SK-N-SH (cell line): ENCODE results near the gene VASP. TPM values are rescaled to one million over a fixed set of nuclear protein-coding genes. Genes with fewer than 3 reads are reported as not detected.

ENCODE experiments used
- CTCF ChIA-PET: fragments of 300-600, 350-600 bp; formaldehyde crosslinking; extraction: SDS; loops from one replicate; lab custom pipeline; 2021; lab: Yijun Ruan, JAX
- POLR2A ChIA-PET: fragments of 350-600 bp; sonication (Branson Sonifier 250); formaldehyde crosslinking; extraction: SDS; loops from one replicate; lab custom pipeline; 2020; ENCODE audit warnings: antibody characterized with exemption, inconsistent platforms; lab: Yijun Ruan, JAX
- DNase-seq: peaks from one replicate; pipeline ENCODE4 v3.0.0; 2012
- H2AFZ ChIP-seq: fragments of 200-600 bp; sonication (generic); 2 replicates; pipeline ENCODE4 v1.8.1; 2016; ENCODE audit warnings: antibody characterized with exemption, mild to moderate bottlenecking, low read depth
- H3F3A ChIP-seq: fragments of 200-600 bp; sonication (generic); replicated peaks from 2 replicates; pipeline ENCODE3; 2016; ENCODE audit warnings: antibody characterized with exemption, mild to moderate bottlenecking; ENCODE audit not compliant: insufficient read depth
- H3K27ac ChIP-seq, 2 experiments: fragments of 200-500 bp in 1 of 2; fragments of 200-600 bp in 1 of 2; sonication (Bioruptor generic) in 1 of 2; sonication (generic), shearing (Covaris generic) in 1 of 2; 2 replicates each; pipeline versions ENCODE4 v1.5.1 to v1.6.1; 2014 to 2016; ENCODE audit warnings: low read depth in 2 of 2, inconsistent platforms in 1 of 2, low read length in 1 of 2, mild to moderate bottlenecking in 1 of 2, mixed read lengths in 1 of 2
- H3K27me3 ChIP-seq: fragments of 200-600 bp; sonication (generic), shearing (Covaris generic); 2 replicates; pipeline ENCODE4 v1.6.1; 2016; ENCODE audit warnings: mixed run types; ENCODE audit not compliant: insufficient read depth
- H3K36me3 ChIP-seq, 2 experiments: fragments of 200-500 bp in 1 of 2; fragments of 200-600 bp in 1 of 2; sonication (Bioruptor generic) in 1 of 2; sonication (generic) in 1 of 2; replicated peaks in 1 of 2; 2 replicates each; pipeline versions ENCODE3 to v1.5.1; 2014 to 2016; ENCODE audit warnings: low read length in 1 of 2, mild to moderate bottlenecking in 1 of 2; ENCODE audit not compliant: insufficient read depth in 2 of 2, control insufficient read depth in 1 of 2
- H3K4me1 ChIP-seq, 2 experiments: fragments of 200-500 bp in 1 of 2; fragments of 200-600 bp in 1 of 2; sonication (Bioruptor generic) in 1 of 2; sonication (generic), shearing (Covaris generic) in 1 of 2; 2 replicates each; pipeline versions ENCODE4 v1.5.1 to v1.6.1; 2014 to 2016; ENCODE audit warnings: low read depth in 1 of 2, low read length in 1 of 2, mixed run types in 1 of 2; ENCODE audit not compliant: insufficient read depth in 2 of 2, control insufficient read depth in 1 of 2
- H3K4me2 ChIP-seq: fragments of 200-600 bp; sonication (generic), shearing (Covaris generic); 2 replicates; pipeline ENCODE4 v1.6.1; 2017; ENCODE audit warnings: mixed run types
- H3K4me3 ChIP-seq, 2 experiments: fragments of 200-500 bp in 1 of 2; fragments of 200-600 bp in 1 of 2; sonication (Bioruptor generic) in 1 of 2; sonication (generic), shearing (Covaris generic) in 1 of 2; 2 replicates each; pipeline versions ENCODE4 v1.5.1 to v1.8.1; 2014 to 2016; ENCODE audit warnings: low read depth in 2 of 2, inconsistent platforms in 1 of 2, low read length in 1 of 2, mild to moderate bottlenecking in 1 of 2, mixed read lengths in 1 of 2, moderate library complexity in 1 of 2
- H3K79me2 ChIP-seq: fragments of 200-600 bp; sonication (generic); 2 replicates; pipeline ENCODE4 v1.8.1; 2017; ENCODE audit warnings: mild to moderate bottlenecking; ENCODE audit not compliant: insufficient read depth
- H3K9ac ChIP-seq: fragments of 200-600 bp; sonication (generic); 2 replicates; pipeline ENCODE4 v1.6.1; 2017; ENCODE audit warnings: mixed run types
- H3K9me2 ChIP-seq: fragments of 200-600 bp; sonication (generic); 2 replicates; pipeline ENCODE4 v1.6.1; 2017; ENCODE audit warnings: mixed run types
- H3K9me3 ChIP-seq: fragments of 200-600 bp; sonication (generic); 2 replicates; pipeline ENCODE4 v1.6.1; 2017; ENCODE audit warnings: mixed run types, mild to moderate bottlenecking, moderate library complexity
- H4K20me1 ChIP-seq: fragments of 200-600 bp; sonication (generic); 2 replicates; pipeline ENCODE4 v1.6.1; 2017; ENCODE audit warnings: mild to moderate bottlenecking, mixed run types; ENCODE audit not compliant: insufficient read depth
- EP300 ChIP-seq, 2 experiments: IDR thresholded peaks; 2 replicates each; pipeline versions ENCODE4 v1.4.0 to v1.6.1; 2012; ENCODE audit warnings: borderline replicate concordance in 1 of 2, low read depth in 1 of 2, low read length in 1 of 2
- FOXJ3 ChIP-seq: sonication (generic); formaldehyde crosslinking; IDR thresholded peaks from 2 replicates; pipeline ENCODE4 v1.5.1; 2020; ENCODE audit warnings: mild to moderate bottlenecking, missing genetic modification reagents
- FOXM1 ChIP-seq: IDR thresholded peaks from 2 replicates; pipeline ENCODE4 v1.4.0; 2012; ENCODE audit warnings: low read depth, mild to moderate bottlenecking
- GATA2 ChIP-seq: sonication (generic); formaldehyde crosslinking; IDR thresholded peaks from 2 replicates; pipeline ENCODE4 v1.5.0; 2020; ENCODE audit warnings: mild to moderate bottlenecking, missing genetic modification reagents
- JUND ChIP-seq: IDR thresholded peaks from 2 replicates; pipeline ENCODE4 v1.4.0; 2012
- MEF2A ChIP-seq: IDR thresholded peaks from 2 replicates; pipeline ENCODE4 v1.4.0; 2012; ENCODE audit warnings: low read depth, borderline replicate concordance
- NRF1 ChIP-seq: IDR thresholded peaks from 2 replicates; pipeline ENCODE4 v1.6.1; 2012; ENCODE audit warnings: low read depth, mild to moderate bottlenecking, low read length
- RAD21 ChIP-seq: IDR thresholded peaks from 2 replicates; pipeline ENCODE4 v1.6.1; 2012; ENCODE audit warnings: mild to moderate bottlenecking, low read length
- RCOR1 ChIP-seq: fragments of 150-350 bp; IDR thresholded peaks from 2 replicates; pipeline ENCODE4 v1.6.1; 2017; ENCODE audit warnings: antibody characterized with exemption, low read length
- RXRA ChIP-seq: IDR thresholded peaks from 2 replicates; pipeline ENCODE4 v1.4.0; 2012; ENCODE audit warnings: low read depth, mild to moderate bottlenecking, borderline replicate concordance
- SIN3A ChIP-seq: IDR thresholded peaks from 2 replicates; pipeline ENCODE4 v1.6.1; 2012; ENCODE audit warnings: low read depth, mild to moderate bottlenecking, low read length, moderate library complexity, borderline replicate concordance
- TEAD4 ChIP-seq: IDR thresholded peaks from 2 replicates; pipeline ENCODE4 v1.4.0; 2012; ENCODE audit warnings: mild to moderate bottlenecking, borderline replicate concordance; ENCODE audit not compliant: insufficient read depth
- WGBS: methylation state at CpG from one replicate; pipeline ENCODE4 v1.1.6; 2017; ENCODE audit warnings: low lambda C conversion rate; 5-methylcytosine and 5-hydroxymethylcytosine counted together
- polyA plus RNA-seq, 3 experiments: library from polyadenylated mRNA; depleted of rRNA; stranded (reverse); fragments of >200 nt; gene quantifications; 2 replicates each; pipeline ENCODE4 v1.2.3, GENCODE V29; 2012
- TF ChIP-seq, protein P1 (sequence below): IDR thresholded peaks from 2 replicates; pipeline ENCODE4 v1.6.1; 2012; ENCODE audit warnings: mild to moderate bottlenecking, low read depth, low read length, moderate library complexity
- TF ChIP-seq, protein P2 (sequence below): IDR thresholded peaks from 2 replicates; pipeline ENCODE4 v1.4.0; 2012; ENCODE audit warnings: low read depth, borderline replicate concordance

Gene VASP
- polyA plus RNA-seq, 1 of the 3 experiments (the other 2 are of a cell fraction) = 37.8 TPM

DNA sequence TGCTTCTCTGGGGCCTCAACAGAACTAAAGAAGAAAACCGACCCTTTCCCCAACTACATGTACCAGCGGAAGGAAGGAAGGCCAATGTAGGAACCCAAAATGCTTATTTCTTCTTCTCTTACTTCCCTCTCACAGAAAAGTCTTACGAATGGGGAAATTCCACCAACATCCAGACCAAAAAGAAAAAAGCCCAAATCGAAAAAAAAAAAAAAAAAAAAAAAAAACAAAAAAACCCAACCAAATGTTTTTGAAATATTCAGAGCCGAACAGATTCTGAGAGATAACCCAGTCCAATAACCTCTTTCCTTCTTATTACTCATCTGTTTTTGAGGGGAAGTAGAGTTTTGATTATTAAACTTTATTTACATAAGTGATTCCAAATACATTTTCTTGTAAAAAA is 5.2 kb upstream of the VASP start:
- POLR2A ChIA-PET = no interaction called here
- Histone ChIP-seq H3K4me1 (peaks cover 6 to 12% of the 10 kb centered on the region in 2 experiments; a peak in 2 of 4 replicates), H3K9me3 (no peaks in the 10 kb centered on the region), H3K79me2 (peaks cover 1% of the 10 kb centered on the region; the same call in 1 of the 2 replicates), H3K36me3 (no peaks in the 10 kb centered on the region), H3K4me2 (no peak overlapping the region), H3K27me3 (no peaks in the 10 kb centered on the region), H2AFZ (no peak overlapping the region), H3K27ac (no peak overlapping the region), H3K9me2 (no peaks in the 10 kb centered on the region), H3F3A (peaks cover 20% of the 10 kb centered on the region), H4K20me1 (no peaks in the 10 kb centered on the region), H3K9ac (no peak overlapping the region), H3K4me3 (no peak overlapping the region)
- 76% methylated on average over 5 of the region's 5 CpGs for WGBS
- no peak for DNase-seq
- no peak for TF ChIP-seq JUND
- TF ChIP-seq RXRA = no peak
- TF ChIP-seq EP300 (IDR thresholded peaks at IDR 0.05; ENCODE audit: borderline replicate concordance in 1 of 2, low read depth in 1 of 2, low read length in 1 of 2) = no peak
- TF ChIP-seq RCOR1 = no peak
- TF ChIP-seq FOXJ3 = no peak
- TF ChIP-seq, protein P1, sequence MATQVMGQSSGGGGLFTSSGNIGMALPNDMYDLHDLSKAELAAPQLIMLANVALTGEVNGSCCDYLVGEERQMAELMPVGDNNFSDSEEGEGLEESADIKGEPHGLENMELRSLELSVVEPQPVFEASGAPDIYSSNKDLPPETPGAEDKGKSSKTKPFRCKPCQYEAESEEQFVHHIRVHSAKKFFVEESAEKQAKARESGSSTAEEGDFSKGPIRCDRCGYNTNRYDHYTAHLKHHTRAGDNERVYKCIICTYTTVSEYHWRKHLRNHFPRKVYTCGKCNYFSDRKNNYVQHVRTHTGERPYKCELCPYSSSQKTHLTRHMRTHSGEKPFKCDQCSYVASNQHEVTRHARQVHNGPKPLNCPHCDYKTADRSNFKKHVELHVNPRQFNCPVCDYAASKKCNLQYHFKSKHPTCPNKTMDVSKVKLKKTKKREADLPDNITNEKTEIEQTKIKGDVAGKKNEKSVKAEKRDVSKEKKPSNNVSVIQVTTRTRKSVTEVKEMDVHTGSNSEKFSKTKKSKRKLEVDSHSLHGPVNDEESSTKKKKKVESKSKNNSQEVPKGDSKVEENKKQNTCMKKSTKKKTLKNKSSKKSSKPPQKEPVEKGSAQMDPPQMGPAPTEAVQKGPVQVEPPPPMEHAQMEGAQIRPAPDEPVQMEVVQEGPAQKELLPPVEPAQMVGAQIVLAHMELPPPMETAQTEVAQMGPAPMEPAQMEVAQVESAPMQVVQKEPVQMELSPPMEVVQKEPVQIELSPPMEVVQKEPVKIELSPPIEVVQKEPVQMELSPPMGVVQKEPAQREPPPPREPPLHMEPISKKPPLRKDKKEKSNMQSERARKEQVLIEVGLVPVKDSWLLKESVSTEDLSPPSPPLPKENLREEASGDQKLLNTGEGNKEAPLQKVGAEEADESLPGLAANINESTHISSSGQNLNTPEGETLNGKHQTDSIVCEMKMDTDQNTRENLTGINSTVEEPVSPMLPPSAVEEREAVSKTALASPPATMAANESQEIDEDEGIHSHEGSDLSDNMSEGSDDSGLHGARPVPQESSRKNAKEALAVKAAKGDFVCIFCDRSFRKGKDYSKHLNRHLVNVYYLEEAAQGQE = no peak
- no peak for TF ChIP-seq GATA2
- no peak for TF ChIP-seq SIN3A
- TF ChIP-seq TEAD4 = no peak
- TF ChIP-seq, protein P2, sequence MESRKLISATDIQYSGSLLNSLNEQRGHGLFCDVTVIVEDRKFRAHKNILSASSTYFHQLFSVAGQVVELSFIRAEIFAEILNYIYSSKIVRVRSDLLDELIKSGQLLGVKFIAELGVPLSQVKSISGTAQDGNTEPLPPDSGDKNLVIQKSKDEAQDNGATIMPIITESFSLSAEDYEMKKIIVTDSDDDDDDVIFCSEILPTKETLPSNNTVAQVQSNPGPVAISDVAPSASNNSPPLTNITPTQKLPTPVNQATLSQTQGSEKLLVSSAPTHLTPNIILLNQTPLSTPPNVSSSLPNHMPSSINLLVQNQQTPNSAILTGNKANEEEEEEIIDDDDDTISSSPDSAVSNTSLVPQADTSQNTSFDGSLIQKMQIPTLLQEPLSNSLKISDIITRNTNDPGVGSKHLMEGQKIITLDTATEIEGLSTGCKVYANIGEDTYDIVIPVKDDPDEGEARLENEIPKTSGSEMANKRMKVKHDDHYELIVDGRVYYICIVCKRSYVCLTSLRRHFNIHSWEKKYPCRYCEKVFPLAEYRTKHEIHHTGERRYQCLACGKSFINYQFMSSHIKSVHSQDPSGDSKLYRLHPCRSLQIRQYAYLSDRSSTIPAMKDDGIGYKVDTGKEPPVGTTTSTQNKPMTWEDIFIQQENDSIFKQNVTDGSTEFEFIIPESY = no peak
- TF ChIP-seq NRF1 = no peak
- no peak for TF ChIP-seq FOXM1
- no peak for TF ChIP-seq MEF2A
- TF ChIP-seq RAD21 = no peak
- CTCF ChIA-PET = interaction anchor here (1.2 kb wide), 1 partner anchor 63 kb away, joined by 5 read pairs; no protein-coding TSS in a partner anchor
